Measurements from ENCODE around the gene MCCD1.
"Not testable (repeated sequence)": the region's sequence is repeated elsewhere in the genome, so short reads cannot be mapped to it uniquely, and the experiment has no call there.

MCCD1 gene

DNA sequence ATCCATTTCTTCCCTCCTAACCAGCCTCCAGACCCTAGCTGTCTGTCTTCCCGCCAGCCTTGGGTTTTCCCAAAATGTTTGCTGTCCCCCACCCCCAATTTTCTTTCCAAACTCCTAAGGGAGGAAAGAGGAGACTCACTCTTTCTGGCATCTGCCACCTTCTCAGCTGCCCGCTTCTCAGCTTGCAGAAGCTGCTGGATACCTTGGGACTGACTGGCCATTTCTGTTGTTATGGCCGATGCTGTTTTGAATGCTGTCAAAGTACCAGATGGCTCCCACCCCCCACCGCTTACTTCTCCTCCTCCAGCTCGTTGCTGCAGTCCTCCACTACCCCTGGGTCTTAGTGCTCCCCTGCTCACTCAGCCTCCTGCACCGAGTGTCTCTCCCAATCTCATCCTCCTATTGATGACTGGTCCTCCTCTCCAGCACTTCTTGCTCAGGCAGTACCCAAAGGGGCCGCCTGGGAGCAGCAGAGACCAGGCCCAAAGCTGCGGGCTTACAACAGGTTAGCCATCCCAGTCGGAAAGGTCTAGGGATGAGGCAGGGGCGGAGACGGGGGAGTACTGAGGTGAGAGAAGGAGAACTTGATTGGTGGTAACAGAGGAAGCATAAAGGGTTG is 17.7 kb downstream of the MCCD1 start, which contains the start of gene ATP6V1G2:
ATP6V1G2 (minus strand) TSS at position 270 of the 619 bp plus-strand sequence; CDS start at position 221, 49 bp downstream.
- peak; percentile 93 for DNase-seq (ENCODE audit: low read depth)
- TF ChIP-seq, protein P1, sequence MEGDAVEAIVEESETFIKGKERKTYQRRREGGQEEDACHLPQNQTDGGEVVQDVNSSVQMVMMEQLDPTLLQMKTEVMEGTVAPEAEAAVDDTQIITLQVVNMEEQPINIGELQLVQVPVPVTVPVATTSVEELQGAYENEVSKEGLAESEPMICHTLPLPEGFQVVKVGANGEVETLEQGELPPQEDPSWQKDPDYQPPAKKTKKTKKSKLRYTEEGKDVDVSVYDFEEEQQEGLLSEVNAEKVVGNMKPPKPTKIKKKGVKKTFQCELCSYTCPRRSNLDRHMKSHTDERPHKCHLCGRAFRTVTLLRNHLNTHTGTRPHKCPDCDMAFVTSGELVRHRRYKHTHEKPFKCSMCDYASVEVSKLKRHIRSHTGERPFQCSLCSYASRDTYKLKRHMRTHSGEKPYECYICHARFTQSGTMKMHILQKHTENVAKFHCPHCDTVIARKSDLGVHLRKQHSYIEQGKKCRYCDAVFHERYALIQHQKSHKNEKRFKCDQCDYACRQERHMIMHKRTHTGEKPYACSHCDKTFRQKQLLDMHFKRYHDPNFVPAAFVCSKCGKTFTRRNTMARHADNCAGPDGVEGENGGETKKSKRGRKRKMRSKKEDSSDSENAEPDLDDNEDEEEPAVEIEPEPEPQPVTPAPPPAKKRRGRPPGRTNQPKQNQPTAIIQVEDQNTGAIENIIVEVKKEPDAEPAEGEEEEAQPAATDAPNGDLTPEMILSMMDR (IDR thresholded peaks at IDR 0.05; ENCODE audit: insufficient read depth, low read depth, low read length, missing control alignments), result peak; percentile 98
- H3K4me3 ChIP-seq (ENCODE audit: low read depth, low read length), result peak within 1 kb of the TSS; percentile 54

DNA sequence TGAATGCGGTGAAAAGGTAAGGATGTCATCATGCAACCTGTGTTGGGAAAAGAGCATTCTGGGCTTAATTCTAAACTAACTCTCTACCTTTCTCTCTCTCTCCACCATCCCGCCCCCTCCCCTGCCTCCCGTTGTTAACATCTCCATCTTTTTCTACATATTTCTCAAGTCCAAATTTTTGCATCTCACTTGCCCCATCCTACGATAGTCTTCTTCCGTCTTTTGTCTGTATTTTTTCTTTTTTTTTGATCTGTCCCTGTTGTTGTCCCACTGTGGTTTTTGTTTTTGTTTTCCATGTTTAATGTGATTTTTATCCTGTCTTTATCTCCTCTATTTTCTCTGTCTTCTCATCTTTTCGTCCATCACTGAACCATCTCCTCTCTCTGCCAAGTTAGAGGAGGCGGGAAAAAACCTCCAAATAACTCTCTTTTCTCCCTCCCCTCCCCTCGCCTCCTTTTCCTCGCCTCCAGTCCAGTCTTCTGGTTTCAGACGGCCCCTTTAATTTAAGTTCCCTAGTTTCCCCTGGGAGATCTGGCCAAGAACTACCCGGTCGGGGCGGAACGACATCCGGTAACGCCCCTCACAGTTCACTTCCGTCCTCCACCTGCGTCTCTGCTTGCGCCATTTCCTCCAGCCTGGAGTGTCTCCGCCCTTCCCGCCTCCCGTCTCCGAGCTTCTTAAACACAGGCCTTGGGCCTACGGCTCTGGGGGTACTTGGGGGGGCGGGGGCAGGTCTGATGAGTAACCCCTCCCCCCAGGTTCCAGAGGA is 18.4 kb downstream of the MCCD1 start, which contains the start of gene NFKBIL1:
NFKBIL1 (plus strand) TSS at position 651 of the 769 bp plus-strand sequence; CDS start at position 738, 87 bp downstream.
- TF ChIP-seq, protein P1 (IDR thresholded peaks at IDR 0.05; ENCODE audit: insufficient read depth, low read depth, low read length, missing control alignments), result no peak
- H3K4me3 ChIP-seq (ENCODE audit: low read depth, low read length), result peak within 1 kb of the TSS; percentile 54
- DNase-seq (ENCODE audit: low read depth), result peak; percentile 98

DNA sequence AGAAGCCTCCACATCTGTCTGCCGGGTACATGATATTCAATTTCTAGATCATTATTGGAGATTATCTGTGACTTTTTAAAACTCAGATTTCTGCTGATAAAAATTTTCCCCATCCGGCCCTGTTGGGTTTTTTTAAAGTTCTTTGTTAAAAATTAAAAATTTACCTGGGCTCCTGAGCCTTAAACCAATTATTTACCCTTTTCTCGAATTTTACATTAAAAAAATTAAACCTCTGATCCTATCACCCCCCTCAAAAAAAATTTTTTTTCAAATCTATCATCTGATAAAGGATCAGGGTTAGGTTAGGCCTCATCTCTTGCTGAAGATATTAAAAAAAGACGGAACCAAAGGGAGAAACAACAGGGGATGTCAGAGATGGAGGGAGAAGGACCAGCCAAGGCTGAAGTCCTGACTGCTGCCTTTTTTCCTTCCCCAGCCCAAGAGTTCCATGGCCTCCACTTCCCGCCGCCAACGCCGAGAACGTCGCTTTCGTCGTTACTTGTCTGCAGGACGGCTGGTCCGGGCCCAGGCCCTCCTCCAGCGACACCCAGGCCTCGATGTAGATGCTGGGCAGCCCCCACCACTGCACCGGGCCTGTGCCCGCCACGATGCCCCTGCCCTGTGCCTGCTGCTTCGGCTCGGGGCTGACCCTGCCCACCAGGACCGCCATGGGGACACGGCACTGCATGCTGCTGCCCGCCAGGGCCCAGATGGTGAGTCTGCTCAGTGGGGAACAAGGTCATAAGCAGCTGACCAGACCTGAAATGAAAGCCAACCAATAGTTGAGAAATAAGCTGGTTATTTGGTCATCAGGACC is 19.2 kb downstream of the MCCD1 start:
- TF ChIP-seq, protein P1 (IDR thresholded peaks at IDR 0.05; ENCODE audit: insufficient read depth, low read depth, low read length, missing control alignments), result no peak
- H3K4me3 ChIP-seq (ENCODE audit: low read depth, low read length), result peak overlapping the region; percentile 54
- DNase-seq (ENCODE audit: low read depth), result no peak

DNA sequence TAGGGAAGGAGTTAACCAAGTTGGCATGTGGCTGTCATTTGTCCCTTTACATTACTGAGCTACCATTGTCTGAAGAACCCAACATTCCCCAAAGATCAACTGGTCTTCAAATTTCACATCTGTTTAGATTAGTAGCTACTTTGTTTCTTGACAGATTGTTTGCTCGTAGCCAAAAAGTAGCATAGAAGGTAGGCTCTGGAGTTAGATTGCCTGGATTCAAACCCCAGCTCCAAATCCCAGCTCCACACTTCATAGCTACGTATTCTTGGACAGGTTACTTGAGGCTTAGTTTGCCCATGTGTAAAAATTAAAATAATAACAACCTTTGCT is 19.7 kb downstream of the MCCD1 start:
- no peak for DNase-seq (ENCODE audit: low read depth)
- TF ChIP-seq, protein P1 (IDR thresholded peaks at IDR 0.05; ENCODE audit: insufficient read depth, low read depth, low read length, missing control alignments), result no peak
- H3K4me3 ChIP-seq (ENCODE audit: low read depth, low read length), result no peak overlapping the region

DNA sequence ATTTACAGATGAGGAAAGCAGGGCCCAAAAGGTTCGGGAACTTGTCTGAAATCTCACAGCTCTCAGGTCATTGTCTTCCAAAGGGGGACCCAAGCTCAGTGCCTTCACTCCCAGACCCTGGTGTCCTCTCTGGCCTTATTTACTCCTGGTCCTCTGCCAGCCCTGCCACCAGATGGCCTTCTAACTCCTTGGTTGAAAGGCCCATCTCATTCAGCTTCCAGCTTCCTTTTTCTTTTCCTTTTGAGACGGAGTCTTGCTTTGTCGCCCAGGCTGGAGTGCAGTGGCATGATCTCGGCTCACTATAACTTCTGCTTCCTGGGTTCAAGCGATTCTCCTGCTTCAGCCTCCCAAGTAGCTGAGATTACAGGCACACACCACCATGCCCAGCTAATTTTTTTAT is 22.6 kb downstream of the MCCD1 start:
- TF ChIP-seq, protein P1 (IDR thresholded peaks at IDR 0.05; ENCODE audit: insufficient read depth, low read depth, low read length, missing control alignments), result peak; percentile 78
- DNase-seq (ENCODE audit: low read depth), result peak; percentile 88
- not testable (repeated sequence) for H3K4me3 ChIP-seq (ENCODE audit: low read depth, low read length)

DNA sequence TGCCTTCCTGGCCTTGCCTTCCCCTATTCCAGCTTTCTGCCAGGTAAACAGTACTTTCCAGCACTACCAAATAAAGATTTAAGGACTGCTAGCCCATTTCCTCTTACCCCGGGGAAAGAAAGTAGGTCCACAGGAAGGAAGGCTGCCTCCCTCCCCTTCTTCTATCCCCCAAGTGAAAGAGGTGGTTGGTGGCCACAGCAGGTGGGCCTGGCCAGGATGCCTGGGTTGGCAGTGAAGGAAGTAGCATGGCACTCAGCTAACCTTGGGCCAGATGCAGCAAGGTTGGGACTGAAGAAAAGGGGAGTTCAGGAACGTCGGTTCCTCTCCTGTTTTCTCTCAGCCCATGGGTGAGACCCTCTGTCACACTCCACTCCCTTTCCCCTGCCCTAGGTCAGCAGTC is 27.5 kb downstream of the MCCD1 start:
- peak overlapping the region; percentile 9 for H3K4me3 ChIP-seq (ENCODE audit: low read depth, low read length)
- TF ChIP-seq, protein P1 (IDR thresholded peaks at IDR 0.05; ENCODE audit: insufficient read depth, low read depth, low read length, missing control alignments), result no peak
- peak; percentile 55 for DNase-seq (ENCODE audit: low read depth)

Measured in GM12865 (cell line).